ENCODE measurements around the gene EPAS1. TPM values are rescaled to one million over a fixed set of nuclear protein-coding genes. Genes with fewer than 3 reads are reported as not detected.

Gene EPAS1
- total RNA-seq, 1 experiment from 2014 or later = 55.9 TPM

DNA sequence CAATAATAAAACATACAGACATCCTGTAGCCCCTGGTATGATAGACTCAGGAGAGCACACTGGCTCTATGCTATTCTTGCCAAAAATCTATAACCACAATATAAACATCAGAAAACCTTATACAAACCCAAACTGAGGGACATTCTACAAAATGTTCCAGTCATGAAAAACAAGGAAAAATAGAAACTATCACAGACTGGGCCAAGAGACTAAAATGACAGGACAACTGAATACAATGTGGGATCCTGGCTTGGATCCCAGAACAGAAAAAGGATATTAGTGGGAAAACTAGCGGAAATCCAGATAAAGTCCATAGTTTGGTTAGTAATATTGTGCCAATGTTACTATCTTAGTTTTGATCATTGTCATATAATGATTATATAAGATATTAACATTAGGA, 29.6 kb upstream of the EPAS1 start:
- RAD21 ChIA-PET (ENCODE audit: low non-redundant PET in 1 of 2, low total read pairs in 2 of 2, uncharacterized antibody in 2 of 2, unreplicated experiment in 2 of 2) = no interaction called here
- H4K20me1 ChIP-seq (ENCODE audit: insufficient read depth) = no peaks in the 10 kb centered on the region
- no peak overlapping the region for H3K27ac ChIP-seq (ENCODE audit: low read depth, low read length)
- no peaks in the 10 kb centered on the region for H3K4me1 ChIP-seq (ENCODE audit: control insufficient read depth in 1 of 2, insufficient read depth in 2 of 2, low read length in 2 of 2)
- no peak overlapping the region for H3K9ac ChIP-seq (ENCODE audit: low read length)
- CTCF ChIA-PET = no interaction called here
- no peak overlapping the region for H2AFZ ChIP-seq (ENCODE audit: low read depth, low read length, poor library complexity, severe bottlenecking)
- POLR2A ChIA-PET = no interaction called here
- intact Hi-C loops (cut with micrococcal nuclease) = no loop called here
- TF ChIP-seq YY1 (IDR thresholded peaks at IDR 0.05; ENCODE audit: extremely low read depth, insufficient replicate concordance, low read depth, low read length) = no peak
- TF ChIP-seq EGR1 (IDR thresholded peaks at IDR 0.05; ENCODE audit: low read depth) = no peak
- TF ChIP-seq EZH2 (IDR thresholded peaks at IDR 0.05) = no peak
- no peak for TF ChIP-seq ZFX (IDR thresholded peaks at IDR 0.05)
- no peak for TF ChIP-seq EZH2phosphoT487 (IDR thresholded peaks at IDR 0.05; ENCODE audit: borderline replicate concordance)
- TF ChIP-seq, protein P1, sequence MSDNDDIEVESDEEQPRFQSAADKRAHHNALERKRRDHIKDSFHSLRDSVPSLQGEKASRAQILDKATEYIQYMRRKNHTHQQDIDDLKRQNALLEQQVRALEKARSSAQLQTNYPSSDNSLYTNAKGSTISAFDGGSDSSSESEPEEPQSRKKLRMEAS (IDR thresholded peaks at IDR 0.05) = no peak
- TF ChIP-seq, protein P2, sequence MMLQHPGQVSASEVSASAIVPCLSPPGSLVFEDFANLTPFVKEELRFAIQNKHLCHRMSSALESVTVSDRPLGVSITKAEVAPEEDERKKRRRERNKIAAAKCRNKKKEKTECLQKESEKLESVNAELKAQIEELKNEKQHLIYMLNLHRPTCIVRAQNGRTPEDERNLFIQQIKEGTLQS (IDR thresholded peaks at IDR 0.05) = no peak
- TF ChIP-seq ELF1 (IDR thresholded peaks at IDR 0.05; ENCODE audit: borderline replicate concordance, low read depth) = no peak
- no peak for TF ChIP-seq ZNF274 (IDR thresholded peaks at IDR 0.05; ENCODE audit: low read depth, low read length)
- no peak for TF ChIP-seq SP1 (IDR thresholded peaks at IDR 0.05; ENCODE audit: low read depth)
- TF ChIP-seq, protein P3, sequence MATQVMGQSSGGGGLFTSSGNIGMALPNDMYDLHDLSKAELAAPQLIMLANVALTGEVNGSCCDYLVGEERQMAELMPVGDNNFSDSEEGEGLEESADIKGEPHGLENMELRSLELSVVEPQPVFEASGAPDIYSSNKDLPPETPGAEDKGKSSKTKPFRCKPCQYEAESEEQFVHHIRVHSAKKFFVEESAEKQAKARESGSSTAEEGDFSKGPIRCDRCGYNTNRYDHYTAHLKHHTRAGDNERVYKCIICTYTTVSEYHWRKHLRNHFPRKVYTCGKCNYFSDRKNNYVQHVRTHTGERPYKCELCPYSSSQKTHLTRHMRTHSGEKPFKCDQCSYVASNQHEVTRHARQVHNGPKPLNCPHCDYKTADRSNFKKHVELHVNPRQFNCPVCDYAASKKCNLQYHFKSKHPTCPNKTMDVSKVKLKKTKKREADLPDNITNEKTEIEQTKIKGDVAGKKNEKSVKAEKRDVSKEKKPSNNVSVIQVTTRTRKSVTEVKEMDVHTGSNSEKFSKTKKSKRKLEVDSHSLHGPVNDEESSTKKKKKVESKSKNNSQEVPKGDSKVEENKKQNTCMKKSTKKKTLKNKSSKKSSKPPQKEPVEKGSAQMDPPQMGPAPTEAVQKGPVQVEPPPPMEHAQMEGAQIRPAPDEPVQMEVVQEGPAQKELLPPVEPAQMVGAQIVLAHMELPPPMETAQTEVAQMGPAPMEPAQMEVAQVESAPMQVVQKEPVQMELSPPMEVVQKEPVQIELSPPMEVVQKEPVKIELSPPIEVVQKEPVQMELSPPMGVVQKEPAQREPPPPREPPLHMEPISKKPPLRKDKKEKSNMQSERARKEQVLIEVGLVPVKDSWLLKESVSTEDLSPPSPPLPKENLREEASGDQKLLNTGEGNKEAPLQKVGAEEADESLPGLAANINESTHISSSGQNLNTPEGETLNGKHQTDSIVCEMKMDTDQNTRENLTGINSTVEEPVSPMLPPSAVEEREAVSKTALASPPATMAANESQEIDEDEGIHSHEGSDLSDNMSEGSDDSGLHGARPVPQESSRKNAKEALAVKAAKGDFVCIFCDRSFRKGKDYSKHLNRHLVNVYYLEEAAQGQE (IDR thresholded peaks at IDR 0.05; ENCODE audit: low read depth) = no peak
- TF ChIP-seq CEBPB (IDR thresholded peaks at IDR 0.05; ENCODE audit: low read depth) = no peak
- TF ChIP-seq TCF7L2 (IDR thresholded peaks at IDR 0.05; ENCODE audit: borderline replicate concordance, extremely low read depth, insufficient read depth, insufficient read length) = no peak
- no peak for TF ChIP-seq POLR2AphosphoS5 (IDR thresholded peaks at IDR 0.05; ENCODE audit: low read depth, low read length)
- no peak for TF ChIP-seq SIN3A (IDR thresholded peaks at IDR 0.05; ENCODE audit: low read depth)
- no peak for TF ChIP-seq JUND (IDR thresholded peaks at IDR 0.05)
- TF ChIP-seq CBX3 (IDR thresholded peaks at IDR 0.05; ENCODE audit: low read depth) = no peak
- TF ChIP-seq POLR2A (IDR thresholded peaks at IDR 0.05; ENCODE audit: borderline replicate concordance, extremely low read depth, insufficient read depth, insufficient read length) = no peak
- no peak for TF ChIP-seq RAD21 (IDR thresholded peaks at IDR 0.05; ENCODE audit: low read depth)
- H3K79me2 ChIP-seq (ENCODE audit: insufficient read depth, low read length) = no peaks in the 10 kb centered on the region
- H3K9me3 ChIP-seq (ENCODE audit: control insufficient read depth in 1 of 2, insufficient read depth in 1 of 2, low read depth in 1 of 2, low read length in 2 of 2) = no peaks in the 10 kb centered on the region
- H3K36me3 ChIP-seq (ENCODE audit: control insufficient read depth in 1 of 2, insufficient read depth in 2 of 2, low read length in 2 of 2) = no peaks in the 10 kb centered on the region
- ATAC-seq (no peak), DNase-seq (ENCODE audit: low read depth, low spot score) (no peak)
- H3K9me2 ChIP-seq (ENCODE audit: insufficient read depth) = no peaks in the 10 kb centered on the region
- H3K4me2 ChIP-seq (ENCODE audit: low read length) = no peak overlapping the region
- H3K4me3 ChIP-seq (replicated peaks in 1 of 2; ENCODE audit: low read depth in 1 of 2, low read length in 2 of 2) = no peak overlapping the region
- BruUV-seq (replicated peaks) = no TSS peak
- H3K27me3 ChIP-seq (ENCODE audit: insufficient read depth, low read length) = no peaks in the 10 kb centered on the region

Data from HCT116 (cell line).